ENCODE data around the gene MCC. TPM values are rescaled to one million over a fixed set of nuclear protein-coding genes. Genes with fewer than 3 reads are reported as not detected.

MCC gene
- total and polyA plus RNA-seq, 2 experiments from 2014 or later, result 3.4 to 8.8 TPM

DNA sequence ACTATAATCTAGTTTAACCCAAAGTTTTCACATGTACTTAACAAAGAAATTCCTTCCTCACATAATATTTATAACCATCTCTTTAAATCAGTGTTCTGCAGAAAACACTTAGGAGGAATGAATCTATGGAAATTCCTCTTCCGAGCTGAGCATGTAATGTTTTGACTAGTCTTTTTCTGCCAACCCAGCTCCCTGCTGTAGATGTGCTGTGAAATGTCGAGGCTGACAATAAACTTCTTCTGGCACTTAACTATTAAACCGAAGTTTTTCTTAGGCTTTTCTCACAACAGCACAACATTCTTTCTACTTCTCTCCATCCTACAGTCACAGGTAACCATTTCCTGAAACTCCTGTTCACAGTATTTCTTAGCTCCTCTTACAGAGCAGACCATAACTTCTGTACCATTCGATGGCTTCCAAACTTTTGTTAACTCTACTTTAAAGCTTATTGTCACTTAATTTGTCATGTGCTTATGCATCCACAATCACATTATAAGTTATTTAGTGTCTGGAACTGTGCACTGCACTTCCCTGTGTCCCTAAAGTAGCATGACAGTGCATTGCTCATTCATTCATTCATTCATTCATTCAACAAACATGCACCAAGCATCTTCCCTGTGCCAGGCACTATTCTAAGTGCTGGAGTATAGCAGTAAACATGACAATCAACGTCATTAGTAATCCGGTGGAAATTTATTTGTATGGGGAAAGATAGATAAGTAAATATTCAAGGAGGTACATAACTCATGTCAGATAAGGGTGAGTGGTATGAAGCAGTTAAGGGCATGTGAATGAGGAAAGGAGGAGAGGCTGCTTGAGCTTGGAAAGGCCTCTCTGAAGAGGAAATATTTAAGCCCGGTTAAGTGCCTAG, 108.1 kb downstream of the MCC start:
- Histone ChIP-seq H3K9ac (no peak overlapping the region), H3K27me3 (replicated peaks; ENCODE audit: insufficient read depth) (no peaks in the 10 kb centered on the region), H3K79me2 (ENCODE audit: insufficient read depth) (no peaks in the 10 kb centered on the region), H3K36me3 (ENCODE audit: low read depth) (no peaks in the 10 kb centered on the region), H3F3A (ENCODE audit: insufficient read depth) (no peaks in the 10 kb centered on the region), H3K9me2 (ENCODE audit: insufficient read depth) (no peaks in the 10 kb centered on the region), H3K27ac (no peak overlapping the region), H3K4me3 (no peak overlapping the region), H3K4me1 (ENCODE audit: insufficient read depth) (peaks cover 19% of the 10 kb centered on the region), H4K20me1 (ENCODE audit: insufficient read depth) (no peaks in the 10 kb centered on the region), H3K4me2 (ENCODE audit: unreplicated experiment) (peak overlapping the region; percentile 23), H2AFZ (0 out of 2 replicates have a peak overlapping the region, but pooled peaks have one; percentile 32), H3K9me3 (ENCODE audit: low read depth) (no peaks in the 10 kb centered on the region)
- WGBS, 2 experiments (ENCODE audit: low coverage in 1 of 2, low lambda C conversion rate in 2 of 2, missing lambda C conversion rate in 2 of 2), result 84 to 87% methylated on average over 7 of the region's 7 CpGs
- DNase-seq, result no peak
- TF ChIP-seq EZH2 (IDR thresholded peaks at IDR 0.05; ENCODE audit: insufficient read depth, poor library complexity, severe bottlenecking) (no peak), EZH2phosphoT487 (IDR thresholded peaks at IDR 0.05; ENCODE audit: insufficient read depth, low read depth) (no peak)
- in situ Hi-C loops (cut with MboI), result loop anchor here (10.0 kb wide), 1 partner anchor 125 kb away; no protein-coding TSS in a partner anchor

DNA sequence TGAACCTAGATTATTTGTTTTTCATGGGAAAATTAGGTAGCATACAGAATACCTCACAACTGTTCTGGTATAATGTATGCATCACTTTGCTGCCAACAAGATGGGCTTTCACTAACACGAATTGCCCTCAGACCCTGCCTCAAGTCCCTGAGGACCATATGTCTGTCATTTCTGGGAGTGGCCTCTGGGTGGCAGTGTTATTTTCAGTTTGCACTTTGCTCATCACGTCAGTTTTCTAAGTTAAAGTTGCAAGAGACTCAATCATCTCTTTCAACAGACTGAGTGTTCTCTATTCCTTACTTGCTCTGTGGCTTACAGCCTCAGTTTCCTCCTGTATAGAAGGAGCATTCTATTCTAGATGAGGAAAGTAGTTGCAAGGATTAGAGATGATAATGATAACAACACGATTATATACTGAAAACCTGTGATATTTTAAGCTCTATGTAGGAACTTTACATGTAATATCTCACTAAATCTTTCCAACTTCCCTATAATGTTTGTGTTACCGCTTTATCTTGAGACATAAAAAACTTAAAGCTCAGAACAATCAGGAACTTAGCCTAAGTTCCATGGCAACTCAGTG, 109.2 kb downstream of the MCC start:
- H3K9ac ChIP-seq, result no peak overlapping the region
- no peak for TF ChIP-seq EZH2phosphoT487 (IDR thresholded peaks at IDR 0.05; ENCODE audit: insufficient read depth, low read depth)
- no peak for TF ChIP-seq EZH2 (IDR thresholded peaks at IDR 0.05; ENCODE audit: insufficient read depth, poor library complexity, severe bottlenecking)
- H3K79me2 ChIP-seq (ENCODE audit: insufficient read depth), result no peaks in the 10 kb centered on the region
- no peak overlapping the region for H3K4me3 ChIP-seq
- peak; percentile 66 for DNase-seq
- no peaks in the 10 kb centered on the region for H3K27me3 ChIP-seq (replicated peaks; ENCODE audit: insufficient read depth)
- no peaks in the 10 kb centered on the region for H3K36me3 ChIP-seq (ENCODE audit: low read depth)
- peaks cover 19% of the 10 kb centered on the region for H3K4me1 ChIP-seq (ENCODE audit: insufficient read depth)
- in situ Hi-C loops (cut with MboI), result loop anchor here (10.0 kb wide), 1 partner anchor 126 kb away; no protein-coding TSS in a partner anchor
- H3K4me2 ChIP-seq (ENCODE audit: unreplicated experiment), result no peak overlapping the region
- no peaks in the 10 kb centered on the region for H4K20me1 ChIP-seq (ENCODE audit: insufficient read depth)
- 0 out of 2 replicates have a peak overlapping the region, but pooled peaks have one; percentile 11 for H2AFZ ChIP-seq
- H3F3A ChIP-seq (ENCODE audit: insufficient read depth), result no peaks in the 10 kb centered on the region
- no peak overlapping the region for H3K27ac ChIP-seq
- H3K9me3 ChIP-seq (ENCODE audit: low read depth), result no peaks in the 10 kb centered on the region
- H3K9me2 ChIP-seq (ENCODE audit: insufficient read depth), result no peaks in the 10 kb centered on the region
- WGBS, 2 experiments (ENCODE audit: low coverage in 1 of 2, low lambda C conversion rate in 2 of 2, missing lambda C conversion rate in 2 of 2), result 9 to 18% methylated on average over 4 of the region's 4 CpGs

GRCh38 chr5:113378514-113378913, 109.7 kb downstream of the MCC start:
- Histone ChIP-seq H3K9ac (no peak overlapping the region), H3K4me2 (ENCODE audit: unreplicated experiment) (no peak overlapping the region), H3K27ac (no peak overlapping the region), H3K27me3 (replicated peaks; ENCODE audit: insufficient read depth) (no peaks in the 10 kb centered on the region), H3K79me2 (ENCODE audit: insufficient read depth) (no peaks in the 10 kb centered on the region), H3K9me3 (ENCODE audit: low read depth) (no peaks in the 10 kb centered on the region), H3K9me2 (ENCODE audit: insufficient read depth) (no peaks in the 10 kb centered on the region), H3K4me1 (ENCODE audit: insufficient read depth) (peaks cover 19% of the 10 kb centered on the region), H3F3A (ENCODE audit: insufficient read depth) (no peaks in the 10 kb centered on the region), H3K36me3 (ENCODE audit: low read depth) (no peaks in the 10 kb centered on the region), H3K4me3 (no peak overlapping the region), H4K20me1 (ENCODE audit: insufficient read depth) (no peaks in the 10 kb centered on the region), H2AFZ (no peak overlapping the region)
- WGBS, 2 experiments (ENCODE audit: low coverage in 1 of 2, low lambda C conversion rate in 2 of 2, missing lambda C conversion rate in 2 of 2), result 39 to 48% methylated on average over 2 of the region's 2 CpGs
- no peak for DNase-seq
- in situ Hi-C loops (cut with MboI), result loop anchor here (10.0 kb wide), 1 partner anchor 126 kb away; no protein-coding TSS in a partner anchor
- TF ChIP-seq EZH2phosphoT487 (IDR thresholded peaks at IDR 0.05; ENCODE audit: insufficient read depth, low read depth) (no peak), EZH2 (IDR thresholded peaks at IDR 0.05; ENCODE audit: insufficient read depth, poor library complexity, severe bottlenecking) (no peak)

DNA sequence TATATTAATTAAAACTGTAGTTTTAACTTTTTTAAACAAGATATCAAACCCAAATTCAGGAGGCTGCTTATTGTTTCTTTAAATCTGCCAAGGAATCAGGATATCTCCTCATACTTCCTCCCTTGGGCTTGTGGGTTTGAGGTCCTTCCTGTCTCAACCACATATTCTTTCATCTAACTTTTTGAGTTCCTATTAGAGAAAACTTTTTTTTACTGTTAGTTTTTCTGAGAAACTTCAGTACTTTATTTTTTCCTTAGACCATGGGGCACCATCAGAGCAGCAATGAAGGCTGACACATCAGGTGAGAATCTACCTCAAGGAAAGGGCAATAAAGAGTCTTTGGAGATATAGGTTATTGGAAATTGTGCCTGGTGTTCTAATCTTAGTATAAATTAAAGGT, 110.2 kb downstream of the MCC start:
- no peak for TF ChIP-seq EZH2 (IDR thresholded peaks at IDR 0.05; ENCODE audit: insufficient read depth, poor library complexity, severe bottlenecking)
- TF ChIP-seq EZH2phosphoT487 (IDR thresholded peaks at IDR 0.05; ENCODE audit: insufficient read depth, low read depth), result no peak
- Histone ChIP-seq H3K9me2 (ENCODE audit: insufficient read depth) (no peaks in the 10 kb centered on the region), H2AFZ (no peak overlapping the region), H3K36me3 (ENCODE audit: low read depth) (no peaks in the 10 kb centered on the region), H3K4me1 (ENCODE audit: insufficient read depth) (peaks cover 15% of the 10 kb centered on the region), H3K4me2 (ENCODE audit: unreplicated experiment) (no peak overlapping the region), H3F3A (ENCODE audit: insufficient read depth) (no peaks in the 10 kb centered on the region), H4K20me1 (ENCODE audit: insufficient read depth) (no peaks in the 10 kb centered on the region), H3K79me2 (ENCODE audit: insufficient read depth) (no peaks in the 10 kb centered on the region), H3K9ac (no peak overlapping the region), H3K27ac (no peak overlapping the region), H3K4me3 (no peak overlapping the region), H3K9me3 (ENCODE audit: low read depth) (no peaks in the 10 kb centered on the region), H3K27me3 (replicated peaks; ENCODE audit: insufficient read depth) (no peaks in the 10 kb centered on the region)
- in situ Hi-C loops (cut with MboI), result loop anchor here (10.0 kb wide), 1 partner anchor 127 kb away; no protein-coding TSS in a partner anchor
- DNase-seq, result no peak
